GM23338 (cell line): Measurements from ENCODE around the gene RGS6.

ENCODE experiments used
- POLR2AphosphoS5 ChIP-seq: IDR thresholded peaks from 2 replicates; pipeline ENCODE4 v1.6.1; 2016; ENCODE audit warnings: antibody characterized with exemption, low read depth
- TF ChIP-seq, protein P1 (sequence below): IDR thresholded peaks from one replicate; pipeline ENCODE4 v1.6.1; 2018; ENCODE audit warnings: antibody characterized with exemption; ENCODE audit not compliant: unreplicated experiment
- TF ChIP-seq, protein P2 (sequence below), 2 experiments: fragments of 200-600 bp in 1 of 2; sonication (generic) in 1 of 2; conservative IDR thresholded peaks; 2 replicates each; pipeline versions ENCODE4 v1.5.1 to v1.6.1; 2016 to 2017; ENCODE audit warnings: antibody characterized with exemption in 2 of 2, low read depth in 2 of 2, mild to moderate bottlenecking in 2 of 2, moderate library complexity in 1 of 2

DNA sequence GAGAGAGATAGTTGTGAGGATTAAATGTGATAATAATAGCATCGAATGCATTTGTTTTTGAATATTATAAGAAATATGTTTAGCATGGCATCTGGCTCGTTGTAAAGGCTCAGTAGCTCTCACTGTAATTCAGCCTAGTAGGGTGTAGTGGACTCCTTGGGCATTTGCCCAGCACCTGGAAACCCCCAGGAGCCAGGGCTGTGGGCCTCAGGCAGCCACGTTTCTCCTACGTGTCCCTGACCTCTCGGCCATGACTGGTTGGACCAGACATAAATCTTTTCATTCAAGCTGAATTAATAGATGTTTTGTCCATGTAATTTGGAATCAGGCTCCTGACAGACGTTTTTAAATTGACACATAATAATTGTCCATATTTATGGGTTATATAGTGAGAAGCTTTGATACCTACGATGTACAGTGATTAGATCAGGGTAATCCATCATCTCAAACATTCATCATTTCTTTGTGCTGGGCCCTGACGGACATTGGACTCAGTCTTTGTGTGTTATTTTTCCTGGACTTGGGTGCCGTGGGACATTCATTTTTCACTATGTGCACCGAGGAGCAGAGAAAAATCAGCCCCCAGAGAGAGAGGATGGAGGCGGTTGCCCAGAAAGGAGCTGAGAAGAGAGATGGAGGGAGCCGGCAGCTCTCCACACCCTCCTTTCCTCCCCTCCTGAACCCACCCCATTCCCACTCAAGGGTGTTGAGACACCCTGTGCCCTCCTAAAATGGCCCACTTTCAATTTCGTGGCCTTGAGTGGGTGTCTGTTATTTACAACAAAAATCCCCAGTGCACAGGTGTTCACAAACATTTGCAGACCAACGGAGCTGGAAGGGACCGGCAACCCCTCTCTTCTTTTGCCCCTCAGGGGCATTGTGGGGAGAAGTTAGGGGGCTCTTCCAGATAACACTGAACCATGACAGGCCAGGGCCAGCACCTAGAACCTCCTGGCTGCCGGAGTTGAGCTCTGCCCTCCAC is 665.3 kb downstream of the RGS6 start:
- TF ChIP-seq, protein P1, sequence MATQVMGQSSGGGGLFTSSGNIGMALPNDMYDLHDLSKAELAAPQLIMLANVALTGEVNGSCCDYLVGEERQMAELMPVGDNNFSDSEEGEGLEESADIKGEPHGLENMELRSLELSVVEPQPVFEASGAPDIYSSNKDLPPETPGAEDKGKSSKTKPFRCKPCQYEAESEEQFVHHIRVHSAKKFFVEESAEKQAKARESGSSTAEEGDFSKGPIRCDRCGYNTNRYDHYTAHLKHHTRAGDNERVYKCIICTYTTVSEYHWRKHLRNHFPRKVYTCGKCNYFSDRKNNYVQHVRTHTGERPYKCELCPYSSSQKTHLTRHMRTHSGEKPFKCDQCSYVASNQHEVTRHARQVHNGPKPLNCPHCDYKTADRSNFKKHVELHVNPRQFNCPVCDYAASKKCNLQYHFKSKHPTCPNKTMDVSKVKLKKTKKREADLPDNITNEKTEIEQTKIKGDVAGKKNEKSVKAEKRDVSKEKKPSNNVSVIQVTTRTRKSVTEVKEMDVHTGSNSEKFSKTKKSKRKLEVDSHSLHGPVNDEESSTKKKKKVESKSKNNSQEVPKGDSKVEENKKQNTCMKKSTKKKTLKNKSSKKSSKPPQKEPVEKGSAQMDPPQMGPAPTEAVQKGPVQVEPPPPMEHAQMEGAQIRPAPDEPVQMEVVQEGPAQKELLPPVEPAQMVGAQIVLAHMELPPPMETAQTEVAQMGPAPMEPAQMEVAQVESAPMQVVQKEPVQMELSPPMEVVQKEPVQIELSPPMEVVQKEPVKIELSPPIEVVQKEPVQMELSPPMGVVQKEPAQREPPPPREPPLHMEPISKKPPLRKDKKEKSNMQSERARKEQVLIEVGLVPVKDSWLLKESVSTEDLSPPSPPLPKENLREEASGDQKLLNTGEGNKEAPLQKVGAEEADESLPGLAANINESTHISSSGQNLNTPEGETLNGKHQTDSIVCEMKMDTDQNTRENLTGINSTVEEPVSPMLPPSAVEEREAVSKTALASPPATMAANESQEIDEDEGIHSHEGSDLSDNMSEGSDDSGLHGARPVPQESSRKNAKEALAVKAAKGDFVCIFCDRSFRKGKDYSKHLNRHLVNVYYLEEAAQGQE = no peak
- TF ChIP-seq POLR2AphosphoS5 = no peak
- TF ChIP-seq, protein P2, sequence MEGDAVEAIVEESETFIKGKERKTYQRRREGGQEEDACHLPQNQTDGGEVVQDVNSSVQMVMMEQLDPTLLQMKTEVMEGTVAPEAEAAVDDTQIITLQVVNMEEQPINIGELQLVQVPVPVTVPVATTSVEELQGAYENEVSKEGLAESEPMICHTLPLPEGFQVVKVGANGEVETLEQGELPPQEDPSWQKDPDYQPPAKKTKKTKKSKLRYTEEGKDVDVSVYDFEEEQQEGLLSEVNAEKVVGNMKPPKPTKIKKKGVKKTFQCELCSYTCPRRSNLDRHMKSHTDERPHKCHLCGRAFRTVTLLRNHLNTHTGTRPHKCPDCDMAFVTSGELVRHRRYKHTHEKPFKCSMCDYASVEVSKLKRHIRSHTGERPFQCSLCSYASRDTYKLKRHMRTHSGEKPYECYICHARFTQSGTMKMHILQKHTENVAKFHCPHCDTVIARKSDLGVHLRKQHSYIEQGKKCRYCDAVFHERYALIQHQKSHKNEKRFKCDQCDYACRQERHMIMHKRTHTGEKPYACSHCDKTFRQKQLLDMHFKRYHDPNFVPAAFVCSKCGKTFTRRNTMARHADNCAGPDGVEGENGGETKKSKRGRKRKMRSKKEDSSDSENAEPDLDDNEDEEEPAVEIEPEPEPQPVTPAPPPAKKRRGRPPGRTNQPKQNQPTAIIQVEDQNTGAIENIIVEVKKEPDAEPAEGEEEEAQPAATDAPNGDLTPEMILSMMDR (conservative IDR thresholded peaks at IDR 0.05; ENCODE audit: low read depth in 2 of 2) = no peak
